ENCODE results near the gene PKMYT1.

PKMYT1 gene

DNA sequence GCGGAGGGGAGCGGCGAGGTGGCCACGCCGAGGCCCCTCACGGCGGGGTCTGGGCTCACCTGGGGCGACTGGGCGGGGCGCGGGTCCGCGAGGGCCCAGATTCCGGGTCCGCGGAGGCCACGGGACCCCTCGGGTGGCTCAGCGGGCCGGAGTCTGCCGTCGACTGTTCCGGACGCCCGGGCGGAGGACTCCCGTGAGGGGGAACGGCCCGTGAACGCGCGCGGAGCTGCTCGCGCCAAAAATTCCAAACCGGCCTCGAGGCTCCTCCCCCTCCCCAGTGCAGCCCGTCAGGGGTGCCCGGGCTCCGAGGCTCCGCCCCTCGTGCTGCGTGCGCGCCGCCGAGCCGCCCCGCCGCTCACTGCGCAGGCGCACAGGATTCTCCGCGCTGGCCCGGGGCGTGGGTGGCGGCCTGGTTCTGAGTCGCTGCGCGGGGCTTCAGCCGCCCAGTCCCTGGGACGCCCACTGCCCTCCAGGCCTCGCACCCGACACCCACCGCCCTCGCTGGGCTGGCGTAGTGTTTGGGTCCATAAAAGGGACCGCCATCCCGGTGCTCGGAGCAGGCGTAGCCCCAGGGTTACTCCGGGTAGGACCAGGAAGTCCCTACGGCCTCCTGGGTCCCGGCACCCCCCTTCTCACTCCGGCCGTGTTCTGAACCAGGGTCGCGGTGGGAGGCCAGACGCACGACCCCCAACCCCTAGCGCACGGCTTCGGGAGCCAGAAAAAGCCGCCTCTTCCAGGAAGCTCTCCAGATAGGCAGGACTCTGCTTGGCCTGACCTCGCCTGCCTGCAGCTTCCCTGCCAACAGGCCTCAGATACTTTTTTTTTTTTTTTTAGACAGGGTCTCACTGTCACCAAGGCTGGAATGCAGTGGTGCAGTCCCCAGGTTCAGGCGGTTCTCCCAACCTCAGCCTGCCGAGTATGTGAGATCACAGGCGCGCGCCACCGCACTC, at the start of gene PKMYT1:
PKMYT1 (minus strand) TSS at position 220 of the 950 bp plus-strand sequence. CDS start 789 bp downstream, outside the sequence.
- DNase-seq: peak; percentile 77 to 79

GRCh38 chr16:3029491-3030221, 49.4 kb upstream of the PKMYT1 start:
- DNase-seq: no peak

DNA sequence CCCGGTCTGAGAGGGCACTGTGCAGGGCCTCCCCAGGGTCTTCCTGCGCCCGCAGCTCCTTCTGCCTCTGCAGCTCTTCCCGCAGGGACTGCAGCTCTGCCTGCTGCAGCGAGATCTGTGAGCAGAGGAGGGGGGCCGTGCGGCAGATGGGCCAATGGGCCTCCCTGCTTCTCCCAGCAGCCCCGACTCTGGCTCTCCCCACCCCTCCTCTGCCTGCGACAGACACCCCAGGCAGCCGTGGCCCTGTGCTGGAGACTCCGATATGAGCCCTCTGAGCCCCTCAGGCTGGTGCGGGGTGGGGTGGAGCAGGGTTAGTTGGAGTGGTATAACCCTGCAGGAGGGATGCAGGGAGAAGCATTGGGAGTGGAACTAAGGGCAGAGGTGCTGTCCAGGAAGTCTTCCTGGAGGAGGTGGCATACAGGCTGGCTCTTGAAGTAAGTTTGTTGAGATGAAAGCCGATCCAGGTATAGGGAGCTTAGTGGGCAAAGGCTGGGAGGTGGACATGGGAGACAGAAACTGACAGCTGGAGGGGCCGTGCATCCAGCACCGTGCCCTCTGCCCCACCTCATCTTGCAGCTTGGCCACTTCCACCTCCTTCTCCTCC, 48.6 kb upstream of the PKMYT1 start:
- no peak for DNase-seq

GRCh38 chr16:3027983-3028715, 47.9 kb upstream of the PKMYT1 start:
- peak; percentile 75 to 82 for DNase-seq

DNA sequence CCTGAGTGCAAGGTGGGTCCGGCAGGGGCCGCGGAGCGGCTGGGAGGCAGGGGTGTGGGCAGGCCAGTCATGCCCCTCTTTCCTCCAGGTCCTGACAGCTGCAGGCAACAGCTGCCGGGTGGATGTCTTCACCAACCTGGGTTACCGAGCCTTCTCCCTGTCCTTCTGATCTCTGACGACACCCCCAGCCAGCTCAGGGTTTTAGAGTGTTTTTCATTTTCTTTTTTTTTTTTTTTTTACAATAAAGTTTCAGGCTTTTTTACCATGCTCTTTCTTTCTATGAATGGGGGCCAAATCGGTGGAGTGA, 47.2 kb upstream of the PKMYT1 start:
- no peak for DNase-seq

DNA sequence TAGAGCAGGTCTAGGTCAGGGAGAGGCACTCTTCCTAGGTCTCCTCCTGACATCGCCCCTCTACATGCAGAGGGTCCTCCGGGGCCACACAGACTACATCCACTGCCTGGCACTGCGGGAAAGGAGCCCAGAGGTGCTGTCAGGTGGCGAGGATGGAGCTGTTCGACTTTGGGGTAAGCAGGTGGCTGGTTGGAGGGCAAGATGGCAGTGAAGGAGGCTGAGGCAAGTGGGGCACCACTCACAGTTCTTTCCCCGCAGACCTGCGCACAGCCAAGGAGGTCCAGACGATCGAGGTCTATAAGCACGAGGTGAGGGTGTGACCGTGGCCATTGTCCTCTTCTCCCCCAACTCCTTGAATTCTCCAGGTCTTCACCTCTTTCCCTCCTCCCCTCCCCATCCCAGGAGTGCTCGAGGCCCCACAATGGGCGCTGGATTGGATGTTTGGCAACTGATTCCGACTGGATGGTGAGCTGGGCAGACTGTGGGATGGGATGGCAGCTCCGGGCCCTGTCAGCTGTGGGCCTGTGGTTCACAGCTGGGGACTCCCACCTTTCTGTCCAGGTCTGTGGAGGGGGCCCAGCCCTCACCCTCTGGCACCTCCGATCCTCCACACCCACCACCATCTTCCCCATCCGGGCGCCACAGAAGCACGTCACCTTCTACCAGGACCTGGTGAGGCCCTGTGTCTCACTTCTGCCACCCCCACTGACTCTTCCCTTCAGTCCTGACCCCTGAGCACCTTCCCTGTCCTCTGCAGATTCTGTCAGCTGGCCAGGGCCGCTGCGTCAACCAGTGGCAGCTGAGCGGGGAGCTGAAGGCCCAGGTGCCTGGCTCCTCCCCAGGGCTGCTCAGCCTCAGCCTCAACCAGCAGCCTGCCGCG, 46.6 kb upstream of the PKMYT1 start:
- no peak for DNase-seq

DNA sequence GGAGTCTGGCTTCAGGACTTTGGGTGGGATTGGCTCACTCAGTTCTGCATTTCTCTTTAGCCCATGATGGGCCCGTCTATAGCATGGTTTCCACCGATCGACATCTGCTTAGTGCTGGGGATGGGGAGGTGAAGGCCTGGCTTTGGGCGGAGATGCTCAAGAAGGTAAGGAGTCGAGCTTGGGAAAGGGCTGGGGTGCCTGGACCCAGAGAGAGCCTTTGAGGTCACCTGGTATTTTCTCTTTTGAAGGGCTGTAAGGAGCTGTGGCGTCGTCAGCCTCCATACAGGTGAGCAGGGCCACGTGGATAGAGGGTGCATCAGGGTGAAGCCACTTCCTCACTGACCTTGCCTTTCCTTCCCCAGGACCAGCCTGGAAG, 45.7 kb upstream of the PKMYT1 start:
- DNase-seq: no peak

DNA sequence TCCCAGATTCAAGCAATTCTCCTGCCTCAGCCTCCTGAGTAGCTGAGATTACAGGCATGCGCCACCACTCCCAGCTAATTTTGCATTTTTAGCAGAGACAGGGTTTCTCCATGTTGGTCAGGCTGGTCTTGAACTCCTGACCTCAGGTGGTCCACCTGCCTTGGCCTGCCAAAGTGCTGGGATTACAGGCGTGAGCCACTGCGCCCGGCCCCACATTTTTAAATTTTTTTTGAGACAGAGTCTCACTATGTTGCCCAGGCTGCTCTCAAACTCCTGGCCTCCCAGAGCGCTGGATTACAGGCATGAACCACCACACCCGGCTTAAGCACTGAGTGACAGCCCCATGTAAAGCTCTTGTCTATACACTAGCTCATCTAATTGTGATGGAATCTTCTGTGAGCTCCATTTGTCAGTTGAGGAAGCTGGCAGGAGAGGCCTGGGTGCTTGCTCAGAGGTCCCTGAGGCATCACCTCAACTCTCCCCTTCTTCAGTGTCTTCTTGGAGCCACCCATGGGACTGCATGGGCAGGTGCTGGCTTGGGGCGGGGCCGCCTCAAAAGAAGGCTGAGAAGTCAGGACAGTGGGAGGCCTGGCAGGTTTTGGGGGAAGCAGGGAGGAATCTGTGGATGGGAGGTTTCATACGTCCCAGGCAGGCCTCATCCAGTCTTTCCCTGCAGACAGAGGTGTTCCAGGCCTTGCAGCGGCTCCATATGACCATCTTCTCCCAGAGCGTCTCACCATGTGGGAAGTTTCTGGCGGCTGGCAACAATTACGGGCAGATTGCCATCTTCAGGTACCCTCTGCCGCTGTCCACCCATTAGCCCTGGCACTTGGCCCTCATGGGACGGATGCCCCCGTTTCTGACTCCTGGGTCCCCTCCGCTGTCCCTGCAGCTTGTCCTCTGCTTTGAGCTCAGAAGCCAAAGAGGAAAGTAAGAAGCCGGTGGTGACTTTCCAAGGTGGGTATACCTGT, 45.1 kb upstream of the PKMYT1 start:
- DNase-seq: no peak

GRCh38 chr16:3023669-3024478, 43.6 kb upstream of the PKMYT1 start, which contains the start of the genes HCFC1R1 and THOC6:
Gene HCFC1R1, minus strand, starts transcription at chr16:3023942. Its CDS starts 1 bp downstream, at chr16:3023941.
Gene THOC6, plus strand, starts transcription at chr16:3024035. Its CDS starts 292 bp downstream, at chr16:3024327.
- peak; percentile 96 to 98 for DNase-seq

GRCh38 chr16:3023415-3023668, 43.1 kb upstream of the PKMYT1 start:
- DNase-seq: no peak

DNA sequence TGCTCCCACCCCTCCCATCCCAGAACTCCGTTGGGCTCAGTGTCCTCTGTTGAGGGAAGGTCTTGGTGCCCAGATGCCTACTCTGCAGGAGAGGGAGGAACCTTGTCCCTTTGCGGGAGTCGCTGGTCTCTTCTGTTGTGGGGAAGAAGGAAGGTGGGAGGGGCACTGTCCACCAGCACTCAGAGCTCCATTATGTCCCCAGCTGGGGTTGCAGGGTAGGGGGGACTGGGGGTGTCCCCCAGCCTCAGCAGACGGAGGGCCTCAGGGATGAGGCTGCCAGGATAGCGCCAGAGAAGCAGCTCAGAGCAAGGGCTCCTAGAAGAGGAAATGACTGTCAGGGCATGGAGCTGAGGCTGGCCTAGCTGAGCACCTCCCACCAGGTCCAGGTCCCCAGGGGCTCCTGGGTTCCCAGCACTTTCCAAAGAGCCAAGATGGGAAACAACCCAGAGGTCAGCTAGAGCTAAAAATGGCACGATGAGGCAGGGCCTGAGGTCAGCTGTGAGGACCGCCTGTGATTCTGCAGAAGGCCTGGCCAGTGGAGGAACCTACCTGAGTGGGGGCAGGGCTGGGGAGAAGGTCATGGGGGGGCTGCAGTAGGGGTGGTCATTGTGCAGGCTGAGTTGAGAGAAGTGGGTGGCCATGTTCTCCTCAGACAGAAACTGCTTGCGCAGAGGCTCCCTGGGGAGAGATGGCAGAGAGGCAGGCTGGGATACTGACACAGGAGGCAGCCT, 42.6 kb upstream of the PKMYT1 start:
- DNase-seq: no peak

DNA sequence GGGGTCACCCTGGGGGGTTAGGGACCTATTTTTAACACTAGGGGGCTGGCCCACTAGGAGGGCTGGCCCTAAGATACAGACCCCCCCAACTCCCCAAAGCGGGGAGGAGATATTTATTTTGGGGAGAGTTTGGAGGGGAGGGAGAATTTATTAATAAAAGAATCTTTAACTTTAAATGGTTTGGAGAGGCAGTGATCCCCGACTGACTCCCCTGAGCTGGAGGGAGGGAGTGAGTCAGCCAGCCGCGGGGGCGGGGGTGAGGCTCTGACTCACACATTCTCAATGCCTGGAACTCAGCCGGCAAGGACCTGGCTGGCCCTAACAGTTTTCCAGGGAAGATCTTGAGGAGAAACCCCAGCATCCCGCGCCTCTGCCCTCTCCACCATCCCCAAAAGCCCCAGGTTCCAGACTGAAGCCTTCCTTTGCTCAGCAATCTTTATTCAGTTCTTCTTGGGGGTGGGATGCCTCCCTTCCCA, 42.0 kb upstream of the PKMYT1 start:
- DNase-seq: no peak

DNA sequence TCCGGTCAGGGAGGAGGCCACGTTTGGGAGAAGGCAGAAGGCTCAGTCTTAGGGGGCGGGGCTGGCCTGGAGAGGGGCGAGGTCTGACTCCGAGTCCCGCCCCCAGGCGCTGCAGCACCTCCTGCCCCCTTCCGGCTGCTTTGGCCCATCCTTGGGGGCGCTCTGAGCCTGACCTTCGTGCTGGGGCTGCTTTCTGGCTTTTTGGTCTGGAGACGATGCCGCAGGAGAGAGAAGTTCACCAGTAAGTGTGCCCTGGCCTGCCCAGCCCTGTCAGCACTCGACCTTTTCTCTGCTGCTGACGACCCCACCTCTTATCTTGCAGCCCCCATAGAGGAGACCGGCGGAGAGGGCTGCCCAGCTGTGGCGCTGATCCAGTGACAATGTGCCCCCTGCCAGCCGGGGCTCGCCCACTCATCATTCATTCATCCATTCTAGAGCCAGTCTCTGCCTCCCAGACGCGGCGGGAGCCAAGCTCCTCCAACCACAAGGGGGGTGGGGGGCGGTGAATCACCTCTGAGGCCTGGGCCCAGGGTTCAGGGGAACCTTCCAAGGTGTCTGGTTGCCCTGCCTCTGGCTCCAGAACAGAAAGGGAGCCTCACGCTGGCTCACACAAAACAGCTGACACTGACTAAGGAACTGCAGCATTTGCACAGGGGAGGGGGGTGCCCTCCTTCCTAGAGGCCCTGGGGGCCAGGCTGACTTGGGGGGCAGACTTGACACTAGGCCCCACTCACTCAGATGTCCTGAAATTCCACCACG, 41.4 kb upstream of the PKMYT1 start:
- DNase-seq: peak in 1 of 2 experiments; percentile 41

- DNase-seq: no peak
Measured at GRCh38 chr16:3020604-3021448, 40.6 kb upstream of the PKMYT1 start.

DNA sequence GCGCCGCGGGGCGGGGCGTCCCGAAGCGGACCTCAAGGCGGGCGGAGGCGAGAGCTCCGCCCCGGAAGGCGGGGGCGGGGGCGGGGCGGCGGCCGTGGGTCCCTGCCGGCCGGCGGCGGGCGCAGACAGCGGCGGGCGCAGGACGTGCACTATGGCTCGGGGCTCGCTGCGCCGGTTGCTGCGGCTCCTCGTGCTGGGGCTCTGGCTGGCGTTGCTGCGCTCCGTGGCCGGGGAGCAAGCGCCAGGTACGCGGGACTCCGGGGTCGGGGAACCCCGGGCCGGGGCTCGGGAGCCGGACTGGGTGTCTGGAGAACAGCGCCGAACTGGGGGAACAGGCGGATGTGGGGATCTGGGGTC, 40.0 kb upstream of the PKMYT1 start, which contains the start of gene TNFRSF12A:
TNFRSF12A (plus strand) TSS at position 122 of the 357 bp plus-strand sequence; CDS start at position 152, 30 bp downstream.
- DNase-seq: peak in 1 of 2 experiments; percentile 68

GRCh38 chr16:3019594-3020246, 39.5 kb upstream of the PKMYT1 start:
- no peak for DNase-seq
